HEK293 (cell line): ENCODE results near the gene TRABD.

Source experiments
- CTCF ChIA-PET: fragments of 350-600 bp; formaldehyde crosslinking; extraction: SDS; loops from one replicate; lab custom pipeline; 2021; ENCODE audit warnings: antibody characterized with exemption; lab: Yijun Ruan, JAX
- POLR2A ChIA-PET: fragments of 300-600 bp; formaldehyde crosslinking; extraction: SDS; loops from one replicate; lab custom pipeline; 2020; ENCODE audit warnings: antibody characterized with exemption, inconsistent platforms; lab: Yijun Ruan, JAX
- H3K27ac ChIP-seq: fragments of 200-500 bp; sonication (Bioruptor generic); 2 replicates; pipeline ENCODE4 v1.5.1; 2014; ENCODE audit warnings: low read depth, low read length, control low read depth, inconsistent platforms; ENCODE audit errors: extremely low read depth
- H3K36me3 ChIP-seq, 2 experiments: fragments of 200-500 bp in 1 of 2; sonication (Bioruptor generic) in 1 of 2; 1 replicate in 1 of 2; 2 replicates in 1 of 2; pipeline ENCODE4 v1.5.1; 2014 to 2017; ENCODE audit warnings: inconsistent platforms in 2 of 2, low read length in 2 of 2; ENCODE audit not compliant: control insufficient read depth in 2 of 2, insufficient read depth in 1 of 2
- H3K4me1 ChIP-seq: fragments of 200-500 bp; sonication (Bioruptor generic); 2 replicates; pipeline ENCODE4 v1.5.1; 2014; ENCODE audit warnings: mild to moderate bottlenecking, low read length, inconsistent platforms; ENCODE audit not compliant: control insufficient read depth, insufficient read depth
- H3K4me3 ChIP-seq: 2 replicates; pipeline ENCODE4 v1.5.1; 2011; ENCODE audit warnings: low read depth, mild to moderate bottlenecking, control low read depth, low read length, moderate library complexity
- H3K9me3 ChIP-seq: fragments of 200-500 bp; sonication (Bioruptor generic); 2 replicates; pipeline ENCODE4 v1.5.1; 2014; ENCODE audit warnings: low read depth, low read length, inconsistent platforms; ENCODE audit not compliant: control insufficient read depth, insufficient read depth
- SALL2 ChIP-seq: fragments of 450-650 bp; formaldehyde crosslinking; IDR thresholded peaks from 2 replicates; pipeline ENCODE4 v1.5.0; 2017; ENCODE audit warnings: missing biosample characterization, mild to moderate bottlenecking, missing genetic modification characterization, borderline replicate concordance
- SCRT2 ChIP-seq: fragments of 450-650 bp; formaldehyde crosslinking; IDR thresholded peaks from 2 replicates; pipeline ENCODE4 v1.5.1; 2016; ENCODE audit warnings: missing biosample characterization, missing genetic modification characterization
- TRIM28 ChIP-seq: IDR thresholded peaks from 2 replicates; pipeline ENCODE4 v1.6.1; 2011; ENCODE audit warnings: low read length, control low read depth, borderline replicate concordance
- WT1 ChIP-seq: fragments of 450-650 bp; formaldehyde crosslinking; IDR thresholded peaks from 2 replicates; pipeline ENCODE4 v1.5.1; 2016; ENCODE audit warnings: missing biosample characterization, missing genetic modification characterization
- ZNF175 ChIP-seq: fragments of 450-650 bp; formaldehyde crosslinking; IDR thresholded peaks from 2 replicates; pipeline ENCODE4 v1.5.1; 2016; ENCODE audit warnings: missing biosample characterization, missing genetic modification characterization
- ZNF266 ChIP-seq: fragments of 450-650 bp; formaldehyde crosslinking; IDR thresholded peaks from 2 replicates; pipeline ENCODE4 v1.5.1; 2016; ENCODE audit warnings: missing biosample characterization, missing genetic modification characterization, low read depth
- ZNF433 ChIP-seq: fragments of 450-650 bp; formaldehyde crosslinking; IDR thresholded peaks from 2 replicates; pipeline ENCODE4 v1.5.1; 2016; ENCODE audit warnings: missing biosample characterization, missing genetic modification characterization, low read depth
- ZNF48 ChIP-seq: fragments of 450-650 bp; formaldehyde crosslinking; IDR thresholded peaks from 2 replicates; pipeline ENCODE4 v1.5.1; 2016; ENCODE audit warnings: missing biosample characterization, missing genetic modification characterization
- ZNF514 ChIP-seq: fragments of 450-650 bp; formaldehyde crosslinking; IDR thresholded peaks from 2 replicates; pipeline ENCODE4 v1.5.1; 2016; ENCODE audit warnings: missing biosample characterization, missing genetic modification characterization
- ZNF654 ChIP-seq: fragments of 450-650 bp; formaldehyde crosslinking; IDR thresholded peaks from 2 replicates; pipeline ENCODE4 v1.5.1; 2016; ENCODE audit warnings: low read depth, missing biosample characterization, missing genetic modification characterization
- ZNF670 ChIP-seq: fragments of 450-650 bp; formaldehyde crosslinking; IDR thresholded peaks from 2 replicates; pipeline ENCODE4 v1.5.1; 2016; ENCODE audit warnings: missing biosample characterization, missing genetic modification characterization, low read depth
- ZSCAN16 ChIP-seq: fragments of 450-650 bp; formaldehyde crosslinking; IDR thresholded peaks from 2 replicates; pipeline ENCODE4 v1.5.1; 2016; ENCODE audit warnings: missing biosample characterization, missing genetic modification characterization
- ZXDB ChIP-seq: fragments of 450-650 bp; formaldehyde crosslinking; IDR thresholded peaks from 2 replicates; pipeline ENCODE4 v1.5.1; 2016; ENCODE audit warnings: missing biosample characterization, missing genetic modification characterization
- TF ChIP-seq, protein P1 (sequence below): fragments of 450-650 bp; formaldehyde crosslinking; IDR thresholded peaks from 2 replicates; pipeline ENCODE4 v1.5.1; 2016; ENCODE audit warnings: missing biosample characterization, missing genetic modification characterization, low read depth
- TF ChIP-seq, protein P2 (sequence below): fragments of 450-650 bp; formaldehyde crosslinking; IDR thresholded peaks from 2 replicates; pipeline ENCODE4 v1.5.1; 2016; ENCODE audit warnings: missing biosample characterization, missing genetic modification characterization
- TF ChIP-seq, protein P3 (sequence below): fragments of 450-650 bp; formaldehyde crosslinking; IDR thresholded peaks from 2 replicates; pipeline ENCODE4 v1.5.1; 2016; ENCODE audit warnings: missing biosample characterization, missing genetic modification characterization
- TF ChIP-seq, protein P4 (sequence below): fragments of 450-650 bp; formaldehyde crosslinking; IDR thresholded peaks from 2 replicates; pipeline ENCODE4 v1.5.1; 2016; ENCODE audit warnings: missing biosample characterization, missing genetic modification characterization
- TF ChIP-seq, protein P5 (sequence below): fragments of 450-650 bp; formaldehyde crosslinking; IDR thresholded peaks from 2 replicates; pipeline ENCODE4 v1.5.1; 2016; ENCODE audit warnings: missing biosample characterization, missing genetic modification characterization

TRABD gene

DNA sequence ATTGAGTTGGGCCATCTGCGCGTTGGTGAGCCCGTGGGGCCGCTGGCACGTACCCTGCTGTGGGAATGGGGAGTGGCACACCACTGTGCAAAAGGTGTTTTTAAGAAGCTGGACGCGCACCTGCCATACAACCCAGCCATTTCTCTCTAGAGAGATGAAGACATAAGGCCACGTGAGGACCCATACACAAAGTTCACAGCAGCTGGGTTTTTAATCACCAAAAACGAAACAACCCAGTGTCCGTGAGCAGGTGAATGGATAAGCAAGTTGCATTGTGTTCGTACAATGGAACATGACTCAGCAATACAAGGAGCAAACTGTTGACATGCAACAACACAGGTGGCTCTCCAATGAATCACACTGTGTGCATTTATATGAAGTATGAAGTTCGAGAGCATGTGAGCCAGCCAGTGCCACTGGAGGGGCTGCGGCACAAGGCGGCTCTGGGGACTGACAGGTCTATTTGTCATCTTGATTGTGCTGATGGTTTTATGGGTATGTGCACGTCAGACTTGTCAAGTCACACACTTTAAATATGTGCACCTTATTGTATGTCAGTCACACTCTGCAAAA lies 45.8 kb upstream of the TRABD start:
- Histone ChIP-seq H3K4me3 (no peak overlapping the region), H3K36me3 (no peaks in the 10 kb centered on the region), H3K9me3 (no peaks in the 10 kb centered on the region), H3K4me1 (peaks cover 6% of the 10 kb centered on the region; the same call in 1 of the 2 replicates), H3K27ac (no peak overlapping the region)
- TF ChIP-seq SCRT2: peak; percentile 88
- TF ChIP-seq ZNF514 (tag by site-specific recombination): no peak
- TF ChIP-seq, protein P1, sequence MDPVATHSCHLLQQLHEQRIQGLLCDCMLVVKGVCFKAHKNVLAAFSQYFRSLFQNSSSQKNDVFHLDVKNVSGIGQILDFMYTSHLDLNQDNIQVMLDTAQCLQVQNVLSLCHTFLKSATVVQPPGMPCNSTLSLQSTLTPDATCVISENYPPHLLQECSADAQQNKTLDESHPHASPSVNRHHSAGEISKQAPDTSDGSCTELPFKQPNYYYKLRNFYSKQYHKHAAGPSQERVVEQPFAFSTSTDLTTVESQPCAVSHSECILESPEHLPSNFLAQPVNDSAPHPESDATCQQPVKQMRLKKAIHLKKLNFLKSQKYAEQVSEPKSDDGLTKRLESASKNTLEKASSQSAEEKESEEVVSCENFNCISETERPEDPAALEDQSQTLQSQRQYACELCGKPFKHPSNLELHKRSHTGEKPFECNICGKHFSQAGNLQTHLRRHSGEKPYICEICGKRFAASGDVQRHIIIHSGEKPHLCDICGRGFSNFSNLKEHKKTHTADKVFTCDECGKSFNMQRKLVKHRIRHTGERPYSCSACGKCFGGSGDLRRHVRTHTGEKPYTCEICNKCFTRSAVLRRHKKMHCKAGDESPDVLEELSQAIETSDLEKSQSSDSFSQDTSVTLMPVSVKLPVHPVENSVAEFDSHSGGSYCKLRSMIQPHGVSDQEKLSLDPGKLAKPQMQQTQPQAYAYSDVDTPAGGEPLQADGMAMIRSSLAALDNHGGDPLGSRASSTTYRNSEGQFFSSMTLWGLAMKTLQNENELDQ (tag by site-specific recombination): no peak
- peak; percentile 66 for TF ChIP-seq WT1 (tag by site-specific recombination)
- CTCF ChIA-PET: interaction anchor here (0.5 to 1.5 kb wide), 6 partner anchors 9 to 395 kb away, joined by 3 to 4 read pairs (median 4); no protein-coding TSS in a partner anchor
- POLR2A ChIA-PET: no interaction called here

DNA sequence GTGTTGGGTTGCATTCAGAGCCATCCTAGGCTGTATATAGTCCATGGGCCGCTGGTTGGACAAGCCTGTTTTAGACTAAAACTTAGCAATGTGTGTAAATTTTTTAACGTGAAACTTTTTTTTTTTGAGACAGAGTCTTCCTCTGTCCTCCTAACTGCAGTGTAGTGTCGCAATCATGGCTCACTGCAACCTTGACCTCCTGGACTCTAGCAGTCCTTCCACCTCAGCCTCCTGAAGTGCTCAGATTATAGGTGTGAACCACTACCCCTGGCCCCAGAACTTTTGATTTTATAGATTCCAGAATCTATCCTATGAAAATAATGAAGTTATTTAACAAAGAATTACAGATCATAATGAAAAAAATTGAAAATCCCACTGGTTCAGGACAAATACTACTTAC lies 45.1 kb upstream of the TRABD start:
- Histone ChIP-seq H3K4me3 (no peak overlapping the region), H3K4me1 (peaks cover 6% of the 10 kb centered on the region; the same call in 1 of the 2 replicates), H3K27ac (no peak overlapping the region), H3K9me3 (no peaks in the 10 kb centered on the region), H3K36me3 (no peaks in the 10 kb centered on the region)
- TF ChIP-seq ZSCAN16 (no peak), ZNF433 (tag by site-specific recombination) (no peak), SALL2 (no peak)
- TF ChIP-seq, protein P2, sequence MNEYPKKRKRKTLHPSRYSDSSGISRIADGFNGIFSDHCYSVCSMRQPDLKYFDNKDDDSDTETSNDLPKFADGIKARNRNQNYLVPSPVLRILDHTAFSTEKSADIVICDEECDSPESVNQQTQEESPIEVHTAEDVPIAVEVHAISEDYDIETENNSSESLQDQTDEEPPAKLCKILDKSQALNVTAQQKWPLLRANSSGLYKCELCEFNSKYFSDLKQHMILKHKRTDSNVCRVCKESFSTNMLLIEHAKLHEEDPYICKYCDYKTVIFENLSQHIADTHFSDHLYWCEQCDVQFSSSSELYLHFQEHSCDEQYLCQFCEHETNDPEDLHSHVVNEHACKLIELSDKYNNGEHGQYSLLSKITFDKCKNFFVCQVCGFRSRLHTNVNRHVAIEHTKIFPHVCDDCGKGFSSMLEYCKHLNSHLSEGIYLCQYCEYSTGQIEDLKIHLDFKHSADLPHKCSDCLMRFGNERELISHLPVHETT (tag by site-specific recombination): no peak
- POLR2A ChIA-PET: no interaction called here
- CTCF ChIA-PET: interaction anchor here (0.7 to 1.5 kb wide), 4 partner anchors 8 to 110 kb away, joined by 3 to 4 read pairs (median 4); no protein-coding TSS in a partner anchor

DNA sequence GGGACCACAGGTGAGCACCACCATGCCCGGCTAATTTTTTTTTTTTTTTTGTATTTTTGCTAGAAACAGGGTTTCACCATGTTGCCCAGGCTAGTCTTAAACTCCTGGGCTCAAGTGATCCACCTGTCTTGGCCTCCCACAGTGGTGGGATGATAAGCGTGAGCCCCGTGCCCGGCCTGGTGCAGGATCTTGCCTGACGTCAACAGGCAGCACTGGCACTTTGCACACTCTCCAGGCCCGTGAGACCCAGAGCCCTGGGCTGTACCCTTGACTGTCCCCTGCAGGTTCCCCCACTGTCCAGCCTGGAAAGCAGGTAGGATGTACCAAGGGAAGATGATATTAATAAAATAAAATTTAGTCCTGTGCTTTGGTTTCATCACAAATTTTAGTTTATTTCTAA lies 44.3 kb upstream of the TRABD start:
- TF ChIP-seq TRIM28 (no peak), ZNF654 (tag by site-specific recombination) (no peak), ZNF175 (tag by site-specific recombination) (no peak), ZNF670 (tag by site-specific recombination) (no peak), ZNF266 (tag by site-specific recombination) (no peak), ZNF48 (tag by site-specific recombination) (no peak), ZXDB (tag by site-specific recombination) (no peak)
- TF ChIP-seq, protein P3, sequence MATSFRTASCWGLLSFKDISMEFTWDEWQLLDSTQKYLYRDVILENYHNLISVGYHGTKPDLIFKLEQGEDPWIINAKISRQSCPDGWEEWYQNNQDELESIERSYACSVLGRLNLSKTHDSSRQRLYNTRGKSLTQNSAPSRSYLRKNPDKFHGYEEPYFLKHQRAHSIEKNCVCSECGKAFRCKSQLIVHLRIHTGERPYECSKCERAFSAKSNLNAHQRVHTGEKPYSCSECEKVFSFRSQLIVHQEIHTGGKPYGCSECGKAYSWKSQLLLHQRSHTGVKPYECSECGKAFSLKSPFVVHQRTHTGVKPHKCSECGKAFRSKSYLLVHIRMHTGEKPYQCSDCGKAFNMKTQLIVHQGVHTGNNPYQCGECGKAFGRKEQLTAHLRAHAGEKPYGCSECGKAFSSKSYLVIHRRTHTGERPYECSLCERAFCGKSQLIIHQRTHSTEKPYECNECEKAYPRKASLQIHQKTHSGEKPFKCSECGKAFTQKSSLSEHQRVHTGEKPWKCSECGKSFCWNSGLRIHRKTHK (tag by site-specific recombination): no peak
- TF ChIP-seq, protein P4, sequence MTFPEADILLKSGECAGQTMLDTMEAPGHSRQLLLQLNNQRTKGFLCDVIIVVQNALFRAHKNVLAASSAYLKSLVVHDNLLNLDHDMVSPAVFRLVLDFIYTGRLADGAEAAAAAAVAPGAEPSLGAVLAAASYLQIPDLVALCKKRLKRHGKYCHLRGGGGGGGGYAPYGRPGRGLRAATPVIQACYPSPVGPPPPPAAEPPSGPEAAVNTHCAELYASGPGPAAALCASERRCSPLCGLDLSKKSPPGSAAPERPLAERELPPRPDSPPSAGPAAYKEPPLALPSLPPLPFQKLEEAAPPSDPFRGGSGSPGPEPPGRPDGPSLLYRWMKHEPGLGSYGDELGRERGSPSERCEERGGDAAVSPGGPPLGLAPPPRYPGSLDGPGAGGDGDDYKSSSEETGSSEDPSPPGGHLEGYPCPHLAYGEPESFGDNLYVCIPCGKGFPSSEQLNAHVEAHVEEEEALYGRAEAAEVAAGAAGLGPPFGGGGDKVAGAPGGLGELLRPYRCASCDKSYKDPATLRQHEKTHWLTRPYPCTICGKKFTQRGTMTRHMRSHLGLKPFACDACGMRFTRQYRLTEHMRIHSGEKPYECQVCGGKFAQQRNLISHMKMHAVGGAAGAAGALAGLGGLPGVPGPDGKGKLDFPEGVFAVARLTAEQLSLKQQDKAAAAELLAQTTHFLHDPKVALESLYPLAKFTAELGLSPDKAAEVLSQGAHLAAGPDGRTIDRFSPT: no peak
- TF ChIP-seq, protein P5, sequence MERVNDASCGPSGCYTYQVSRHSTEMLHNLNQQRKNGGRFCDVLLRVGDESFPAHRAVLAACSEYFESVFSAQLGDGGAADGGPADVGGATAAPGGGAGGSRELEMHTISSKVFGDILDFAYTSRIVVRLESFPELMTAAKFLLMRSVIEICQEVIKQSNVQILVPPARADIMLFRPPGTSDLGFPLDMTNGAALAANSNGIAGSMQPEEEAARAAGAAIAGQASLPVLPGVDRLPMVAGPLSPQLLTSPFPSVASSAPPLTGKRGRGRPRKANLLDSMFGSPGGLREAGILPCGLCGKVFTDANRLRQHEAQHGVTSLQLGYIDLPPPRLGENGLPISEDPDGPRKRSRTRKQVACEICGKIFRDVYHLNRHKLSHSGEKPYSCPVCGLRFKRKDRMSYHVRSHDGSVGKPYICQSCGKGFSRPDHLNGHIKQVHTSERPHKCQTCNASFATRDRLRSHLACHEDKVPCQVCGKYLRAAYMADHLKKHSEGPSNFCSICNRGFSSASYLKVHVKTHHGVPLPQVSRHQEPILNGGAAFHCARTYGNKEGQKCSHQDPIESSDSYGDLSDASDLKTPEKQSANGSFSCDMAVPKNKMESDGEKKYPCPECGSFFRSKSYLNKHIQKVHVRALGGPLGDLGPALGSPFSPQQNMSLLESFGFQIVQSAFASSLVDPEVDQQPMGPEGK (tag by site-specific recombination): no peak
- Histone ChIP-seq H3K36me3 (no peaks in the 10 kb centered on the region), H3K9me3 (no peaks in the 10 kb centered on the region), H3K4me3 (no peak overlapping the region), H3K27ac (no peak overlapping the region), H3K4me1 (peaks cover 6% of the 10 kb centered on the region; the same call in 1 of the 2 replicates)
- ChIA-PET CTCF (interaction anchor here (0.6 to 1.1 kb wide), 3 partner anchors 14 to 90 kb away, joined by 3 read pairs; no protein-coding TSS in a partner anchor), POLR2A (no interaction called here)
